Nephron progenitor cell (in vitro differentiated cells): ENCODE data around the gene SUN2.
A peak's percentile ranks its signal among the peaks of the same experiment; 100 is the strongest.

Experiments
- DNase-seq: peaks from one replicate; pipeline ENCODE4 v3.0.0; 2021
- H3K27ac Mint-ChIP-seq: 2 replicates; pipeline ENCODE4 v1.8.0; 2021; ENCODE audit warnings: mild to moderate bottlenecking, moderate library complexity, mixed read lengths
- H3K27me3 Mint-ChIP-seq: 2 replicates; pipeline ENCODE4 v1.8.0; 2021; ENCODE audit warnings: mild to moderate bottlenecking, low read depth, mixed read lengths; ENCODE audit not compliant: poor library complexity
- H3K36me3 Mint-ChIP-seq: 2 replicates; pipeline ENCODE4 v1.8.0; 2021; ENCODE audit warnings: low read depth, mixed read lengths
- H3K4me1 Mint-ChIP-seq: 2 replicates; pipeline ENCODE4 v1.8.0; 2021; ENCODE audit warnings: mixed read lengths
- H3K4me3 Mint-ChIP-seq: 2 replicates; pipeline ENCODE4 v1.8.0; 2021; ENCODE audit warnings: mild to moderate bottlenecking, moderate library complexity, mixed read lengths
- H3K9me3 Mint-ChIP-seq: 2 replicates; pipeline ENCODE4 v1.8.0; 2021; ENCODE audit warnings: mild to moderate bottlenecking, moderate library complexity, mixed read lengths
- TF ChIP-seq, protein P1 (sequence below): fragments of 200-600 bp; sonication (generic); IDR thresholded peaks from 2 replicates; pipeline ENCODE4 v1.5.0; 2021; ENCODE audit warnings: antibody characterized with exemption

Gene SUN2

DNA sequence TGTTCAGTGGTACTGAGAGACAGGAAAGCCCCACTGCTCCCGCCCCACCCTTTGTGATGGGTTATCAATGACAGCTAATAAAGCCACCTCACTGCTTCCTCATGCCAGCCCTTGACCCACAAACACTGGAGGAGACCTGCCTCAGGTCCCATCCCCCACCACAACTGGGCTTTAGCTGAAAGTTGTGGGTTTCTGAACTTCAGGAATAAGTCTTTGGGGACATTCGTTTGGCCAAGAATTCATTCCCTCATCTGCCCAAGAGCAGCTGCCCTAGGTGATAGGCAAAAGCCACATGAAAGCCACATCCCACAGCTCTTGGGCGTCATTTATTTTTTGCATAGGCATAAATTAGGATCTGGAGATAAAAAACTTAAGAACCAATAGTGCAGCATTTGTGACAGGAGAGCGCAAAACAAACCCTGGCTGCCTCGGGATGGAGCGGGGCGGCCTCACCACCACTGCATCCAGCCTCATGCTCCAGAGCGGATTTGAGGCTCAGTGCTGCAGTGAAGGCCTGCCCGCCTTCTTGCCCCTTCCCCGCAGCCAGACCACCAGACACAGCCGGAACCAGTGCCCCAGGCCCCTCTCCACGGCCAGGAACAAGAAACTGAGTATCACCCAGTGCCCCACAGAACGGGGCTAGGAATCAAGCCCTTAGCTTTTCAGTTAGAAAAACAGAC, 21.2 kb downstream of the SUN2 start:
- TF ChIP-seq, protein P1, sequence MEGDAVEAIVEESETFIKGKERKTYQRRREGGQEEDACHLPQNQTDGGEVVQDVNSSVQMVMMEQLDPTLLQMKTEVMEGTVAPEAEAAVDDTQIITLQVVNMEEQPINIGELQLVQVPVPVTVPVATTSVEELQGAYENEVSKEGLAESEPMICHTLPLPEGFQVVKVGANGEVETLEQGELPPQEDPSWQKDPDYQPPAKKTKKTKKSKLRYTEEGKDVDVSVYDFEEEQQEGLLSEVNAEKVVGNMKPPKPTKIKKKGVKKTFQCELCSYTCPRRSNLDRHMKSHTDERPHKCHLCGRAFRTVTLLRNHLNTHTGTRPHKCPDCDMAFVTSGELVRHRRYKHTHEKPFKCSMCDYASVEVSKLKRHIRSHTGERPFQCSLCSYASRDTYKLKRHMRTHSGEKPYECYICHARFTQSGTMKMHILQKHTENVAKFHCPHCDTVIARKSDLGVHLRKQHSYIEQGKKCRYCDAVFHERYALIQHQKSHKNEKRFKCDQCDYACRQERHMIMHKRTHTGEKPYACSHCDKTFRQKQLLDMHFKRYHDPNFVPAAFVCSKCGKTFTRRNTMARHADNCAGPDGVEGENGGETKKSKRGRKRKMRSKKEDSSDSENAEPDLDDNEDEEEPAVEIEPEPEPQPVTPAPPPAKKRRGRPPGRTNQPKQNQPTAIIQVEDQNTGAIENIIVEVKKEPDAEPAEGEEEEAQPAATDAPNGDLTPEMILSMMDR: no peak
- Mint-ChIP-seq H3K27ac (peak overlapping the region; percentile 81), H3K4me3 (no peak overlapping the region), H3K27me3 (no peaks in the 10 kb centered on the region), H3K4me1 (peaks cover 10% of the 10 kb centered on the region), H3K9me3 (no peaks in the 10 kb centered on the region), H3K36me3 (peaks cover 33% of the 10 kb centered on the region)
- no peak for DNase-seq

DNA sequence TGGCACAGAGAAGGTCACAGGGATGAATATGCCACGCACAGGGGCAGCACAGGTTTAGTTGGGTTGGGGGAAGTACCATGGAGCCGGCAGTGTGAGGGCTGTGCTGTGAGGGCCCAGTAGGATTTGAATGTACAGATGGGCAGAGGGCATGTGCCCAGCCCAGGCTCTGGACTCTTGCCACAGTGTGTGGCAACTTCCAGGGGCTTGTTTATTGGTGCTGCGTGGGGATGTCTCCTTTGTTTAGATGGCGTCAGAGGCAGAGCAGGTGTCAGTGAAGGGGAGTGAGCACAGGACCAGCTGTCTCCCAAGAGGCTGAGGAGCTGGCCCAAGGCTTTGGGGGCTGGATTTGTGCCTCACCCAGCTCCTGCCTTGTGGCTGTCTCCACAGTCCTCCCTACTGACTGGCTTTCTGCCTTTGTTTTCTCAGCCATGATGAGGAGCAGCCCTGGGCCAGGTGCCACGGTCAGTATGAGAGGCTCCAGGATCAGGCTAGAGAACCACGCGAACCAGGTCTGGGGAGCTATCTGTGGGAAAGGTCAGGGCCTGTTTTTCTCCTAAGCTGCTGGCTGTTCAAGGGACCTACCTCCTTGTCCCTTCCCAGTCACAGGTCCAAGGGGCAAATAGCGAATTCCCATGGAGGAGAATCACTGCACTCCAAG, 21.9 kb downstream of the SUN2 start:
- Mint-ChIP-seq H3K36me3 (peaks cover 36% of the 10 kb centered on the region), H3K27me3 (no peaks in the 10 kb centered on the region), H3K4me3 (no peak overlapping the region), H3K9me3 (no peaks in the 10 kb centered on the region), H3K27ac (peak overlapping the region; percentile 81), H3K4me1 (peaks cover 10% of the 10 kb centered on the region)
- DNase-seq: no peak
- TF ChIP-seq, protein P1: no peak

DNA sequence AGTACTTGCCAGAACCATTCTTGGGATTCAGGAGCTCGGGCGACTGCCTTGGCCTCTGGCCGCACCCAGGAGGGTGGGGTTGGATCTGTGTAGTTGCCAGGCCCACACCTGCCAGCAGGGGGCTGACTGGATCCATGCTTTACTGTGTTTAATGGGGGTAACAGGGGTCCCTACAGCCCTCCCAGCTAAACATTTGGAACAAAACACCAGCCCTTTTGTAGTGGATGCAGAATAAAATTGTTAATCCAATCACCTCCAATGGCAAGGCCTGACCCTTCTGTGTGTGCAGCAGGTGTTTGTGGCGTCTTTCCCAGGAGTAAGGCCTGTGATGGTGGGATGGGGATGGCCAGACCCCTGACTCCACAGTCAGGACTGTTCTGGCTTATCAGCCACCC, 22.5 kb downstream of the SUN2 start:
- H3K9me3 Mint-ChIP-seq: no peaks in the 10 kb centered on the region

DNA sequence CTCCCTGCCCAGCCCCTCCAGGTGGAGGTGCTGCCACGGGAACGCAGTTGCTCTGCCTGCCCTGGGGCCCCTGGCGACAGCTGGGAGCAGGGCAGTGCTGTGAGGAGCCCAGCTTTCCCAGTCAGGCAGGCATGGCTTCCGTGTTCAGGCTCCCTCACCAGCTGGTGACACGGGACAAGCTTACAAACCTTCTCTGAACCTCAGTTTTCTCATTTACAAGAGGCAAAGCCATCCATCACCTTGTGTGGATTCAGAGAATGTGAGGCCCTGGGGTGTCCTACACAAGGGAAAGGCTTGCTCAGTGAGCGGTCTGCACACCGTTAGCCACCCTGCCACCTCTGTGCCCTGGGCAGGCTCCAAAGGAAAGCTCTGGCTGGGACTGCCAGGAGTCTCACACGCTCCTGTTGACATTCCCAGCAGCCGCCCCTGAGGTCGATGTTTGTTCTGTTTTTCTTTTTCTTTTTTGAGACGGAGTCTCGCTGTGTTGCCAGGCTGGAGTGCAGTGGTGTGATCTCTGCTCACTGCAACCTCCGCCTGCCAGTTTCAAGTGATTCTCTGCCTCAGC, 23.5 kb downstream of the SUN2 start:
- H3K36me3 Mint-ChIP-seq: peaks cover 35% of the 10 kb centered on the region
- H3K9me3 Mint-ChIP-seq: no peaks in the 10 kb centered on the region
- H3K4me3 Mint-ChIP-seq: no peak overlapping the region
- TF ChIP-seq, protein P1: no peak
- no peaks in the 10 kb centered on the region for H3K27me3 Mint-ChIP-seq
- H3K4me1 Mint-ChIP-seq: peaks cover 4% of the 10 kb centered on the region
- DNase-seq: no peak
- peak overlapping the region; percentile 13 for H3K27ac Mint-ChIP-seq

More for the DNA sequence above, 22.5 kb downstream of the SUN2 start:
- peak overlapping the region; percentile 78 for H3K27ac Mint-ChIP-seq
- no peaks in the 10 kb centered on the region for H3K27me3 Mint-ChIP-seq
- TF ChIP-seq, protein P1: peak; percentile 79
- DNase-seq: peak; percentile 69
- no peak overlapping the region for H3K4me3 Mint-ChIP-seq
- H3K4me1 Mint-ChIP-seq: peaks cover 10% of the 10 kb centered on the region
- peaks cover 39% of the 10 kb centered on the region for H3K36me3 Mint-ChIP-seq

DNA sequence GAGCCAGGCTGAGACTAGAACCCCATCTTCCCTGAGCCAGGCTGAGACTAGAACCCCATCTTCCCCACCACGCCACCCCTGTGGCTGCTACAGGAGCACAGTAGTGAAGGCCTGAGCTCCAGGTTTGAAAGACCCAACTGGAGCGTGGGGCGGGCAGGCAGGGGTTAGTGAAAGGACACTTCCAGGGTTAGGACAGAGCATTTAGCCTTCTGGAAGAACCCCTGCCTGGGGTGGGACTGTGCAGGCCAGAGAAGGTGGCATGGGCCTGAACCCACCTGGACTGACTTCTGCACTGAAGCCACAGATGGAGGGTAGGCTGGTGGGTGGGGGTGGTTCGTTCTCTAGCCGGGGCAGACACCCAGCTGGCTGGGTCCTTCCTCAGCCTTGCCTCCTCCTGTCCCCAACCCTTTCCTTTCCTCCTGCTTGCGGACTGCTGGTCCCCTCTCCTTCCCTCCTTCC, 24.1 kb downstream of the SUN2 start:
- Mint-ChIP-seq H3K36me3 (peaks cover 33% of the 10 kb centered on the region), H3K4me1 (no peaks in the 10 kb centered on the region), H3K9me3 (no peaks in the 10 kb centered on the region), H3K27ac (no peak overlapping the region), H3K4me3 (no peak overlapping the region), H3K27me3 (no peaks in the 10 kb centered on the region)
- TF ChIP-seq, protein P1: no peak
- DNase-seq: no peak
